H9 (cell line): Measurements from ENCODE around the gene MMP2. TPM values are rescaled to one million over a fixed set of nuclear protein-coding genes. Genes with fewer than 3 reads are reported as not detected.

ENCODE experiments used
- DNase-seq: peaks from one replicate; pipeline ENCODE4 v3.0.0-alpha.2; 2017
- H2AFZ ChIP-seq: one replicate; pipeline ENCODE4 v1.6.1; 2013; ENCODE audit warnings: mild to moderate bottlenecking, low read length, control low read depth, moderate library complexity
- H2AK5ac ChIP-seq: 2 replicates; pipeline ENCODE4 v1.6.1; 2013; ENCODE audit warnings: low read length, control low read depth, mixed read lengths; ENCODE audit not compliant: insufficient read length
- H2BK120ac ChIP-seq: one replicate; pipeline ENCODE4 v1.6.1; 2013; ENCODE audit warnings: low read depth, mild to moderate bottlenecking, low read length, control low read depth, inconsistent platforms; ENCODE audit not compliant: poor library complexity, severe bottlenecking
- H2BK12ac ChIP-seq: 2 replicates; pipeline ENCODE4 v1.6.1; 2013; ENCODE audit warnings: low read length, control low read depth, mixed read lengths, low read depth; ENCODE audit not compliant: insufficient read length
- H2BK15ac ChIP-seq: 2 replicates; pipeline ENCODE4 v1.6.1; 2013; ENCODE audit warnings: low read depth, low read length, control low read depth
- H2BK20ac ChIP-seq: one replicate; pipeline ENCODE4 v1.6.1; 2013; ENCODE audit warnings: low read depth, mild to moderate bottlenecking, low read length, control low read depth, inconsistent platforms; ENCODE audit not compliant: poor library complexity, severe bottlenecking
- H2BK5ac ChIP-seq: 2 replicates; pipeline ENCODE4 v1.6.1; 2013; ENCODE audit warnings: low read length, control low read depth, mixed read lengths; ENCODE audit not compliant: insufficient read length
- H3K14ac ChIP-seq: 2 replicates; pipeline ENCODE4 v1.6.1; 2013; ENCODE audit warnings: low read length, control low read depth; ENCODE audit not compliant: insufficient read depth
- H3K18ac ChIP-seq: 2 replicates; pipeline ENCODE4 v1.6.1; 2013; ENCODE audit warnings: low read depth, mild to moderate bottlenecking, mixed read lengths, low read length, control low read depth; ENCODE audit not compliant: insufficient read length
- H3K23ac ChIP-seq: 2 replicates; pipeline ENCODE4 v1.6.1; 2013; ENCODE audit warnings: low read length, control low read depth, mixed read lengths, low read depth; ENCODE audit not compliant: insufficient read length
- H3K23me2 ChIP-seq: 2 replicates; pipeline ENCODE4 v1.6.1; 2013; ENCODE audit warnings: low read depth, mild to moderate bottlenecking, mixed read lengths, low read length, control low read depth; ENCODE audit not compliant: insufficient read length, poor library complexity, severe bottlenecking
- H3K27ac ChIP-seq: 2 replicates; pipeline ENCODE4 v1.5.1; 2013; ENCODE audit warnings: low read length, control low read depth, mixed read lengths, low read depth; ENCODE audit not compliant: insufficient read length
- H3K27me3 ChIP-seq: 2 replicates; pipeline ENCODE4 v1.6.1; 2013; ENCODE audit warnings: low read length, control low read depth, inconsistent platforms; ENCODE audit not compliant: insufficient read depth
- H3K4ac ChIP-seq: 2 replicates; pipeline ENCODE4 v1.6.1; 2013; ENCODE audit warnings: low read depth, mild to moderate bottlenecking, control low read depth, inconsistent platforms, low read length, moderate library complexity
- H3K4me1 ChIP-seq: 2 replicates; pipeline ENCODE4 v1.6.1; 2013; ENCODE audit warnings: low read length, control low read depth, inconsistent platforms; ENCODE audit not compliant: insufficient read depth
- H3K4me2 ChIP-seq: 2 replicates; pipeline ENCODE4 v1.6.1; 2013; ENCODE audit warnings: low read length, control low read depth, mixed read lengths; ENCODE audit not compliant: insufficient read length, insufficient read depth
- H3K56ac ChIP-seq: 2 replicates; pipeline ENCODE4 v1.6.1; 2013; ENCODE audit warnings: low read depth, mild to moderate bottlenecking, mixed read lengths, low read length, control low read depth; ENCODE audit not compliant: insufficient read length
- H3K79me1 ChIP-seq: 2 replicates; pipeline ENCODE4 v1.6.1; 2013; ENCODE audit warnings: low read depth, mild to moderate bottlenecking, moderate library complexity, low read length, control low read depth, inconsistent platforms; ENCODE audit not compliant: insufficient read depth, poor library complexity, severe bottlenecking
- H3K79me2 ChIP-seq: 2 replicates; pipeline ENCODE4 v1.6.1; 2013; ENCODE audit warnings: low read length, control low read depth, inconsistent platforms; ENCODE audit not compliant: insufficient read depth
- H3K9ac ChIP-seq: 2 replicates; pipeline ENCODE4 v1.6.1; 2013; ENCODE audit warnings: low read length, control low read depth, mixed read lengths; ENCODE audit not compliant: insufficient read length; ENCODE audit errors: extremely low read depth
- H3K9me3 ChIP-seq: one replicate; pipeline ENCODE4 v1.6.1; 2013; ENCODE audit warnings: low read depth, low read length, inconsistent platforms; ENCODE audit not compliant: control insufficient read depth
- H3T11ph ChIP-seq: one replicate; pipeline ENCODE4 v1.6.1; 2013; ENCODE audit warnings: mild to moderate bottlenecking, low read length, control low read depth, inconsistent platforms
- H4K20me1 ChIP-seq: one replicate; pipeline ENCODE4 v1.6.1; 2013; ENCODE audit not compliant: control insufficient read depth, insufficient read length, insufficient read depth
- H4K5ac ChIP-seq: 2 replicates; pipeline ENCODE4 v1.6.1; 2013; ENCODE audit warnings: low read depth, mild to moderate bottlenecking, mixed read lengths, low read length, control low read depth; ENCODE audit not compliant: insufficient read length
- H4K8ac ChIP-seq: replicated peaks from 2 replicates; pipeline ENCODE4 v1.6.1; 2013; ENCODE audit warnings: low read length, control low read depth, mixed read lengths, low read depth; ENCODE audit not compliant: insufficient read length
- H4K91ac ChIP-seq: 2 replicates; pipeline ENCODE4 v1.6.1; 2013; ENCODE audit warnings: low read depth, mild to moderate bottlenecking, moderate library complexity, mixed read lengths, low read length, control low read depth; ENCODE audit not compliant: insufficient read length
- H3K27ac Mint-ChIP-seq, 3 experiments: 2 replicates in 2 of 3; 3 replicates in 1 of 3; pipeline ENCODE4 v1.8.0; 2020 to 2021; ENCODE audit warnings: mixed read lengths in 3 of 3, mild to moderate bottlenecking in 1 of 3, moderate library complexity in 1 of 3
- H3K27me3 Mint-ChIP-seq: 2 replicates; pipeline ENCODE4 v1.8.0; 2021; ENCODE audit warnings: low read depth, mild to moderate bottlenecking, moderate library complexity, mixed read lengths
- H3K36me3 Mint-ChIP-seq, 3 experiments: 2 replicates in 2 of 3; 3 replicates in 1 of 3; pipeline ENCODE4 v1.8.0; 2020 to 2021; ENCODE audit warnings: low read depth in 3 of 3, mixed read lengths in 3 of 3; ENCODE audit not compliant: insufficient read depth in 1 of 3
- H3K4me1 Mint-ChIP-seq, 2 experiments: 2 replicates each; pipeline ENCODE4 v1.8.0; 2020; ENCODE audit warnings: mixed read lengths in 2 of 2
- H3K4me3 Mint-ChIP-seq, 2 experiments: 2 replicates in 1 of 2; 3 replicates in 1 of 2; pipeline ENCODE4 v1.8.0; 2020 to 2021; ENCODE audit warnings: mild to moderate bottlenecking in 2 of 2, mixed read lengths in 2 of 2, moderate library complexity in 1 of 2
- H3K9me3 Mint-ChIP-seq, 2 experiments: 2 replicates in 1 of 2; 3 replicates in 1 of 2; pipeline ENCODE4 v1.8.0; 2020; ENCODE audit warnings: mild to moderate bottlenecking in 2 of 2, mixed read lengths in 2 of 2, moderate library complexity in 1 of 2
- CTCF ChIP-seq: fragments of 200-600 bp; sonication (generic); conservative IDR thresholded peaks from 3 replicates; pipeline ENCODE4 v1.8.0; 2021; ENCODE audit warnings: antibody characterized with exemption, mild to moderate bottlenecking
- WGBS: extraction: QIAGEN DNeasy Blood & Tissue Kit; methylation state at CpG from one replicate; pipeline ENCODE4 v1.1.7; 2013; ENCODE audit warnings: missing lambda C conversion rate, low lambda C conversion rate, mixed read lengths; ENCODE audit not compliant: insufficient read length; ENCODE audit errors: extremely low coverage; 5-methylcytosine and 5-hydroxymethylcytosine counted together
- total RNA-seq: library from RNA; stranded (reverse); gene quantifications from 2 replicates; pipeline ENCODE4 v1.2.1, GENCODE V29; 2021

MMP2 gene
- total RNA-seq, 1 experiment from 2014 or later, result 23.1 TPM

GRCh38 chr16:55543472-55543871 lies 64.5 kb downstream of the MMP2 start:
- no peak overlapping the region for H2BK120ac ChIP-seq
- H2BK5ac ChIP-seq, result no peak overlapping the region
- Mint-ChIP-seq H3K9me3 (no peaks in the 10 kb centered on the region), H3K27ac (no peak overlapping the region), H3K4me1 (peaks cover 4% of the 10 kb centered on the region in 2 experiments; a peak in 2 of 4 replicates), H3K36me3 (no peaks in the 10 kb centered on the region), H3K4me3 (no peak overlapping the region), H3K27me3 (no peaks in the 10 kb centered on the region)
- no peaks in the 10 kb centered on the region for H3K4me1 ChIP-seq
- H3T11ph ChIP-seq, result no peak overlapping the region
- no peak overlapping the region for H2AK5ac ChIP-seq
- no peak overlapping the region for H3K4ac ChIP-seq
- H3K23ac ChIP-seq, result no peak overlapping the region
- no peaks in the 10 kb centered on the region for H3K27me3 ChIP-seq
- no peak overlapping the region for H4K8ac ChIP-seq
- no peak for DNase-seq
- H3K14ac ChIP-seq, result no peak overlapping the region
- no peaks in the 10 kb centered on the region for H3K23me2 ChIP-seq
- no peak overlapping the region for H3K56ac ChIP-seq
- H4K20me1 ChIP-seq, result no peaks in the 10 kb centered on the region
- no peak overlapping the region for H3K27ac ChIP-seq
- no peaks in the 10 kb centered on the region for H3K79me1 ChIP-seq
- TF ChIP-seq CTCF, result peak; percentile 59
- no peaks in the 10 kb centered on the region for H3K9me3 ChIP-seq
- H4K91ac ChIP-seq, result no peak overlapping the region
- no peak overlapping the region for H2AFZ ChIP-seq
- no peak overlapping the region for H3K18ac ChIP-seq
- no peak overlapping the region for H3K4me2 ChIP-seq
- no peak overlapping the region for H4K5ac ChIP-seq
- H2BK20ac ChIP-seq, result no peak overlapping the region
- H2BK12ac ChIP-seq, result no peak overlapping the region
- no peaks in the 10 kb centered on the region for H3K79me2 ChIP-seq
- no peak overlapping the region for H2BK15ac ChIP-seq
- no CpG with 5 or more reads among the region's 2 CpGs for WGBS
- H3K9ac ChIP-seq, result no peak overlapping the region
